Muscle of leg (tissue), 11 donors: ENCODE data around the gene TMC2. TPM values are rescaled to one million over a fixed set of nuclear protein-coding genes. Genes with fewer than 3 reads are reported as not detected.
A peak's percentile ranks its signal among the peaks of the same experiment; 100 is the strongest.

Experiments used
- DNase-seq: peaks from one replicate; pipeline ENCODE4 v3.0.0; 2013
- H3K27ac ChIP-seq: one replicate; pipeline ENCODE4 v1.5.1; 2013; ENCODE audit warnings: mild to moderate bottlenecking, low read length, control low read depth
- H3K27me3 ChIP-seq: one replicate; pipeline ENCODE4 v1.6.1; 2013; ENCODE audit warnings: low read length; ENCODE audit not compliant: control insufficient read depth, insufficient read depth
- H3K36me3 ChIP-seq: one replicate; pipeline ENCODE4 v1.6.1; 2013; ENCODE audit warnings: low read length; ENCODE audit not compliant: control insufficient read depth, insufficient read depth
- H3K4me1 ChIP-seq: one replicate; pipeline ENCODE4 v1.6.1; 2013; ENCODE audit warnings: low read length; ENCODE audit not compliant: control insufficient read depth, insufficient read depth
- H3K4me3 ChIP-seq: one replicate; pipeline ENCODE4 v1.5.1; 2013; ENCODE audit warnings: low read length, control low read depth
- H3K9me3 ChIP-seq: replicated peaks from 2 replicates; pipeline ENCODE4 v1.6.1; 2013; ENCODE audit warnings: low read depth, low read length; ENCODE audit not compliant: control insufficient read depth
- WGBS: methylation state at CpG from one replicate; pipeline ENCODE4 v1.1.5; 2013; ENCODE audit warnings: missing lambda C conversion rate; ENCODE audit not compliant: insufficient coverage; 5-methylcytosine and 5-hydroxymethylcytosine counted together
- polyA plus RNA-seq, 8 donors: library from polyadenylated mRNA; unstranded; fragments of 120-200 nt; gene quantifications; one replicate each; pipeline versions ENCODE4 v1.2.1 to v1.2.3, GENCODE V29; 2013; ENCODE audit warnings: inconsistent platforms in 1 of 8, low replicate concordance in 1 of 8; ENCODE audit not compliant: insufficient read length in 8 of 8, insufficient read depth in 1 of 8
- total RNA-seq: library from RNA; stranded (reverse); fragments of 120-200 nt; gene quantifications from one replicate; pipeline ENCODE4 v1.2.4, GENCODE V29; 2013

The TMC2 gene
- total and polyA plus RNA-seq, 9 donors, result 0.02 to 0.16 (median 0.07) TPM; not detected in 3

DNA sequence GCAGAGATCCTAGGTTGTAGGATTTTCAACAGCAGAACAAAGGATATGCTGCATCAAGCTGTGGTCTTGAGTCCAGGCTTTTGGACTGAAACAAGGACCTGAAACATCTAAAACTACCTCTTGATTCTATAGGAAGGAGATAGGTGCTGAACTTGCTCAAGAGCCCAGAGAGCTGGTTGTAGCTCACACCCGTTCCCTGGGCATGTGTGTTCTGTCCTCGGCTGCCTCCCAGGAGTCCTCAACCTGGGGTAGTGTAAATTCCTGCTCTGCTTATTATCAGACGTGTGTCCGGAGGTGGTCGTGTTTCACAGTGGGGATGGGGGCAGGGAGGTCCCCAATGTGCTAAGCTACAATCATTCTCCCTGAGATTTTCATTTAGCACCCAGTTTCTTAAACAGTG lies 120.9 kb downstream of the TMC2 start:
- peaks cover 79% of the 10 kb centered on the region for H3K36me3 ChIP-seq
- no peaks in the 10 kb centered on the region for H3K27me3 ChIP-seq
- H3K4me1 ChIP-seq, result peaks cover 15% of the 10 kb centered on the region
- H3K9me3 ChIP-seq, result no peaks in the 10 kb centered on the region
- no peak for DNase-seq
- no peak overlapping the region for H3K27ac ChIP-seq
- H3K4me3 ChIP-seq, result no peak overlapping the region
- 75% methylated on average over 4 of the region's 5 CpGs for WGBS

DNA sequence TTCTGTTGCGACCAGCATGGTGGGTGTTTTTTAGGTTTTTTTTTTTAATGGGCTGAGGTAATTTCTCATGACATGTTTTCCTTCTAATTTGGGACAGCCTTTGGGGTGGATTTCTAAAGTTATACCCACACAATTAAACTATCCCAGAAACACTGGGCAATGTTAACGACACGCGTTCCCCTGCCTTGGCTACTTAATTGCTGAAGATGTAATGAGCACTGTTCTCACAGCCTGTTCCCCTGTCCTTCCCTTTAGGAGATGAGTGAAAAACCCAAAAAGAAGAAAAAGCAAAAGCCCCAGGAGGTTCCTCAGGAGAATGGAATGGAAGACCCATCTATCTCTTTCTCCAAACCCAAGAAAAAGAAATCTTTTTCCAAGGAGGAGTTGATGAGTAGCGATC lies 121.3 kb downstream of the TMC2 start:
- WGBS, result 67% methylated on average over 1 of the region's 5 CpGs

DNA sequence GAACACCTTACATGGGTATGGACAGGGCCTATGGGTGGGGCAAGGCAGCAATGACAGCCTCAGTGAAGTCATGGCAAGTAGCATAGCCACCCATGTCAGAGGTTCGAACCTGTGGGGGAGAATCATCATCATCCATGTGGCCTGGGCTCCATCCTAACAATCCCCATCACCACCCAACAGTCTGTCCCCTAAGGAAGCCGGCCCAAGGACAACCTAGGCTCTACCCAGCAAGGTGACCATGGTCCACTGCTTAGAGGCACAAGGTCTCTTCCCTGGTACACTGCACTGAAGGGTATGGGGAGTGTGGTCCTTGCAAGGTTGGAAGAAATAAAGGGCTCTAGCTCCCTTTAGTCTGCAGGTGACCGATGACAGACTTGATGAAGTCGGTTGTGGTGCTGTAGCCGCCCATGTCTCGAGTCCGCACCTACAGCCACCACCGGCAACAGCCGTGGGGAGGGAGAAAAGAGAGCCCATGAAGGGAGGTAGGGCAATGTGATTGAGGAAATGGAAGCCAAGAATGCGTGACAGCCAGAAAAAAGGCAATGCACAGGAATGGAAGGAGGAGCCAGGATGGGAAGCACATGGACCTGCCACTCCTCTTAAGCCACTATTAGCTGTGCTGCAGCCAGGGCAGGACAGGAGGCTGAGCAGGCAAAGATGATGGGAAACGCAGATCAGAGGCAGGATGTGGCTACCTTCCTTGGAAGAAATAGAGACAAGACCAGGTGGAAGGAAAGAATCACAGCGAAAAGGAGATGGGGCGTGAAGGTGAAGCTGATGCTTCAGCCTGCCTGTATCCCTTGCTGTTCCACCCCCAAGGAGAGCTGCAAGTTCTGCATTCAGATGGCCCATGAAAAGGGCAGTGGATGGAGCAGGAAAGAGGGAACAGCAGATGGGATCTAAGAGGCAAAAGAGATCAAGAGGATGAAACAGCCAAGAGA lies 122.3 kb downstream of the TMC2 start:
- H3K27ac ChIP-seq, result no peak overlapping the region
- no peaks in the 10 kb centered on the region for H3K27me3 ChIP-seq
- H3K9me3 ChIP-seq, result no peaks in the 10 kb centered on the region
- WGBS, result 78% methylated on average over 10 of the region's 13 CpGs
- H3K36me3 ChIP-seq, result peaks cover 84% of the 10 kb centered on the region
- H3K4me1 ChIP-seq, result peaks cover 16% of the 10 kb centered on the region
- no peak overlapping the region for H3K4me3 ChIP-seq
- no peak for DNase-seq

More for the DNA sequence above, 121.3 kb downstream of the TMC2 start:
- no peak overlapping the region for H3K27ac ChIP-seq
- H3K36me3 ChIP-seq, result peaks cover 81% of the 10 kb centered on the region
- DNase-seq, result no peak
- H3K27me3 ChIP-seq, result no peaks in the 10 kb centered on the region
- no peaks in the 10 kb centered on the region for H3K9me3 ChIP-seq
- H3K4me1 ChIP-seq, result peaks cover 15% of the 10 kb centered on the region
- no peak overlapping the region for H3K4me3 ChIP-seq

GRCh38 chr20:2659547-2659946 lies 123.2 kb downstream of the TMC2 start:
- Histone ChIP-seq H3K4me1 (peaks cover 10% of the 10 kb centered on the region), H3K4me3 (no peak overlapping the region), H3K27ac (no peak overlapping the region), H3K27me3 (no peaks in the 10 kb centered on the region), H3K36me3 (peaks cover 76% of the 10 kb centered on the region), H3K9me3 (no peaks in the 10 kb centered on the region)
- no peak for DNase-seq
- WGBS, result 91% methylated on average over 6 of the region's 10 CpGs

DNA sequence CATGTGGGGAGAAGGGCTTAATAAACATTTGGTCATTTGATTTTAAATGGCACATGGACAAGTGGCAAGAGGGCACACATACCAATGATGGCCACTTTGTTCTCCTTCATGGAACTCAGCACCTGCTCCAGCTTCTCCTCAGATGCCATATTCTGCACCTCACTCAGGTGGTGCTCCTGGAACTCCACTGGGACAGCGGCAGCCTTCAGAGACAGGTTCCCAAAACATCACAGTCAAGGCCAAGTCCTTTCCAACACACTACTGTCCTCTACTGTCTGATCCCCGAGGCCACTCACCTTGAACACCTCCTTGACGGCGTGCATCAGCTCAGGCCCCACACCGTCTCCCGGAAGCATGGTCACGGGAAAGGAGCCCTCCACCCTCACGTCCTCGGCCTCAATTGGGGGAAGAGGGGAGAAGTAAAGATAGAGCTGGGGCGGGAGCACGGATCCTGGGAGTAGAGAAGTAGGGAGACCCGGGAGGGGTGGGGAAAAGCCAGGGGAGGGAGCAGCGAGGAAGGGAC lies 127.1 kb downstream of the TMC2 start:
- peak overlapping the region; percentile 98 for H3K27ac ChIP-seq
- DNase-seq, result no peak
- H3K4me3 ChIP-seq, result peak overlapping the region; percentile 94
- peaks cover 37% of the 10 kb centered on the region for H3K36me3 ChIP-seq
- whole genome bisulfite sequencing, result 4% methylated on average over 7 of the region's 13 CpGs
- H3K9me3 ChIP-seq, result no peaks in the 10 kb centered on the region
- peaks cover 12% of the 10 kb centered on the region for H3K4me1 ChIP-seq
- H3K27me3 ChIP-seq, result peaks cover 2% of the 10 kb centered on the region

DNA sequence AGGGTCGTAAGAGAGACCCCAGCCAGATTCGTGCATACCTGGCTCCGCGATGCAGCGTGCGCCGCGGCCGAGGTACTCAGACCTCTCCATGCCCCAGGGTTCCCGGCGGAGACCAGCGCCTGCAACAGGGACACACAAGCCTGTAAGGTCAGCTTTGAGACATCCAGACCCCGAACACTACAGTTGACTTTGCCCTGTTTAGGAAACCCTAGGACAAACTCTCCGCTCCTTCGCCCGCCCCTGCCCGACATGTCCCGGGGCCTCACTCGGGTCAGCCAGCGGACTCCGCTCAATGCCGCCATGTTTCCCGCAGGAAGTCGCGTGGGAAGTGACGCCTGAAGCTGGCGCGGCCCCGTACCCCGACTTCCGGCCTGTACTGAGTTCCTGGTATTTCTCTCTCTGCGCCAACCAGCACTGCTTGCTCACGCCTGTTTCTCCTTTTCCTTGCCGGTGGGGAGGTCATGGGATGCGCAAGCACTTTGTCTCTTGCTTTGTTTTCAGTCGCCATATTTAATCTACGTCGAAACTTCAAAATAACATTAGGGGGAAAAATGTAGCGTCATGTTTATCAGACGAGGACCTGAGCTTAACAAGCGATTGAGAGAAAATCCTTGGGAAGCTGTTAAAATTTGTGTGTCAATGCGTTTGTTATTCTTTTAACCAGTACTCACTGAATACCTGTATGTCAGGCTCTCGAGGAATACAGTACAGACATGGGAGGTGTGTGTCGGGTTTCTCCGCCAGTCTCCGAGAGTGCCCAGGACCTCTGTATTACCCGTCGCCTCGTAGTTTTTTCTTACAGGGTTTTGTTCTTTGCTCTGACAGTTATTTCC lies 127.7 kb downstream of the TMC2 start, which contains the start of gene IDH3B:
Gene IDH3B (minus strand): TSS at position 330 of the 833 bp plus-strand sequence. CDS start 28 bp downstream, at position 302.
- WGBS, result under 1% methylated on average over 32 of the region's 49 CpGs
- Histone ChIP-seq H3K36me3 (peaks cover 31% of the 10 kb centered on the region), H3K27me3 (peaks cover 5% of the 10 kb centered on the region), H3K9me3 (no peaks in the 10 kb centered on the region), H3K4me3 (peak within 1 kb of the TSS; percentile 94), H3K4me1 (peaks cover 12% of the 10 kb centered on the region), H3K27ac (peak within 1 kb of the TSS; percentile 98)
- peak; percentile 98 for DNase-seq

DNA sequence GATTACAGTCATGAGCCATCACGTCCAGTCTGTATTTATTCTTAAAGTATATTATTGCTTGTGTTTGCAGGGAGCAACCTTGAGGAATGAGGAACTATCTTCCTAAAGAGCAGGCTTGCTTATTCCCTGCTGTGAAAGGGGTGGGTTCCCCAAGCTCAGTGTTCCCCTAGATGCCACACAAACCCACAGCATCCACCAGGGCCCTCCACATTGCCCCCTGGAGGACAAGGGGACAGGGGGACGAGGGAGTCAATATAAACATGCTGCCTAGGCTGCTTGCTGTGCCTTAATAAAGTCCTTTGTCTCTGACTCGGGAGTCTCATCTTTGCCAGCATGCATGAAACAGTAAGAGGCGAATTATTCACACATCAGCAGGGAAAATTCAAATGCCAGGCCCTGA lies 135.6 kb downstream of the TMC2 start:
- 43% methylated on average over 1 of the region's 4 CpGs for WGBS
- H3K36me3 ChIP-seq, result no peaks in the 10 kb centered on the region
- H3K4me1 ChIP-seq, result no peaks in the 10 kb centered on the region
- H3K4me3 ChIP-seq, result no peak overlapping the region
- H3K9me3 ChIP-seq, result no peaks in the 10 kb centered on the region
- no peak overlapping the region for H3K27ac ChIP-seq
- H3K27me3 ChIP-seq, result peaks cover 15% of the 10 kb centered on the region
- no peak for DNase-seq

- H3K27ac ChIP-seq, result no peak overlapping the region
- no peaks in the 10 kb centered on the region for H3K4me1 ChIP-seq
- no peaks in the 10 kb centered on the region for H3K9me3 ChIP-seq
- H3K4me3 ChIP-seq, result no peak overlapping the region
- H3K27me3 ChIP-seq, result peaks cover 15% of the 10 kb centered on the region
- no peak for DNase-seq
- no CpG with 5 or more reads among the region's 3 CpGs for WGBS
- no peaks in the 10 kb centered on the region for H3K36me3 ChIP-seq
These were observed 136.1 kb downstream of the TMC2 start for GRCh38 chr20:2672446-2672845.

DNA sequence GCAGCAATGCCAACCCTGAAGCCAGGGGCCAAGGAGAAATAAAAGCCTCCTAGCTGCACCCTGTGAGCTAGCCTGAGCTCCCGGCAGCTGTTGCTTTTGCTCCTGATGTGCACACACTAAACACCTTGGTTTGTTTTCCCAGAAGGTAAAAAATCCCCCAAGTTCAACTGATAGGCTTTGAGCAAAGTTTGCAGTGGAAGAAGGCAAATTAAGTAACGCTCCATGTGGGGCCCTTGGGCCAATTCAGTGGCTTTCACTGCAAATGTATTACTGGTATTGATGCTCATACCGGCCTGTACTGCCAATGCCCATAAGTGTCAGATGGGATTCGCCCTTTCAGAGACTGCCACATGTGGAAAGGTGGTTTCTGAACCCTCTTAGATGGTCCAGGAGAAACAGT lies 137.1 kb downstream of the TMC2 start:
- H3K27me3 ChIP-seq, result peaks cover 13% of the 10 kb centered on the region
- no peaks in the 10 kb centered on the region for H3K36me3 ChIP-seq
- DNase-seq, result no peak
- H3K4me3 ChIP-seq, result no peak overlapping the region
- H3K27ac ChIP-seq, result no peak overlapping the region
- 82% methylated on average over 3 of the region's 4 CpGs for WGBS
- no peaks in the 10 kb centered on the region for H3K4me1 ChIP-seq
- H3K9me3 ChIP-seq, result no peaks in the 10 kb centered on the region

DNA sequence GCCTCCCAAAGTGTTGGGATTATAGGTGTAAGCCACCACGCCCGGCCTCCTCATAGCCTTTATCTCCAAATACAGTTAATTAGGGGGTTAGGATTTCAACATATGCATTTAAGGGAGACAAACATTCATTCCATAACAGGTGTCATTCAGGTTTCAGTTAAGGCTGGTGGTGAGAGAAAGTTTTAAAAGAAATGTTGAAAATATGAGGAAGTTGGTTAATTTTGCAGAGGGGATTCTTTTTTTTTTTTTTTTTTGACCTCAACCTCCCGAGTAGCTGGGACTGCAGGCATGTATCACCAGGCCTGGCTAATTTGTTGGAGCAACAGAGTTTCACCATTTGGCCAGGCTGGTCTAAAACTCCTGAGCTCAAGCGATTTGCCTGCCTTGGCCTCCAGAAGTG lies 143.7 kb downstream of the TMC2 start:
- Histone ChIP-seq H3K4me3 (no peak overlapping the region), H3K36me3 (no peaks in the 10 kb centered on the region), H3K9me3 (no peaks in the 10 kb centered on the region), H3K27me3 (peaks cover 5% of the 10 kb centered on the region), H3K27ac (no peak overlapping the region), H3K4me1 (no peaks in the 10 kb centered on the region)
- no peak for DNase-seq
- whole genome bisulfite sequencing, result 45% methylated on average over 2 of the region's 4 CpGs
